Measurements from ENCODE around the gene VIL1.

DNA sequence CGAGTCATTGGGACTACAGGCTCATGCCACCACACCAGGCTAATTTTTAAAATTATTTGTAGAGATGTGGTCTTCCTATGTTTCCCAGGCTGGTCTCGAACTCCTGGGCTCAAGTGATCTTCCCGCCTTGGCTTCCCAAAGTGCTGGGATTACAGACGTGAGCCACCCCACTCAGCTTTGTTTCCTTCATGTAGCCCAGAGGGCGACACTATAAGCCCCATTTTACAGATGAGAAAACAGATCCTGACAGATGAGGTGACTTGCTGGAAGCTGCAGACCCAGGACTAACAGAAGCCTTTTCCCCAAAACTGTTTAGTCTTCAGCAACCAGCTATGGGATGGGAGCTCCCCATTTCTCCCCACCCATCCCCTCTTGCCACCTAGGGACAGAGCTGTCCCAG is 26.5 kb upstream of the VIL1 start:
- TF ChIP-seq CTCF (conservative IDR thresholded peaks at IDR 0.05; ENCODE audit: low read depth, low read length) (no peak), EZH2 (IDR thresholded peaks at IDR 0.05; ENCODE audit: borderline replicate concordance, low read depth, low read length, poor library complexity, severe bottlenecking) (no peak)
